GM12878 (cell line): ENCODE measurements around the gene SLC45A1. TPM values are rescaled to one million over a fixed set of nuclear protein-coding genes. Genes with fewer than 3 reads are reported as not detected.

Experiments used
- ATAC-seq: fragments of 200-7000 bp; cut with Tn5 transposase; 3 replicates; pipeline ENCODE4 v1.9.1; 2020; ENCODE audit warnings: mild to moderate bottlenecking, moderate library complexity
- BruUV-seq: library from RNA; stranded (reverse); fragments of 400-500 nt; replicated peaks from 2 replicates; lab custom pipeline; 2021; lab: Mats Ljungman, UMichigan
- CTCF ChIA-PET: fragments of 300-600 bp; sonication (Branson Sonifier 250); formaldehyde crosslinking; extraction: SDS; loops from one replicate; lab custom pipeline; 2021; ENCODE audit warnings: inconsistent platforms; lab: Yijun Ruan, JAX
- POLR2A ChIA-PET: fragments of 350-600 bp; formaldehyde crosslinking; extraction: SDS; loops from one replicate; lab custom pipeline; 2021; ENCODE audit warnings: inconsistent platforms; lab: Charles Lee
- RAD21 ChIA-PET: fragments of 300-600 bp; sonication (Branson Sonifier 250); formaldehyde crosslinking; loops from one replicate; lab custom pipeline; 2023; ENCODE audit warnings: antibody characterized with exemption; ENCODE audit not compliant: unreplicated experiment; lab: Charles Lee
- SMC1A ChIA-PET: fragments of 300-600 bp; sonication (Branson Sonifier 250); formaldehyde crosslinking; loops from one replicate; lab custom pipeline; 2023; ENCODE audit not compliant: unreplicated experiment, uncharacterized antibody; lab: Charles Lee
- DNase-seq: peaks from one replicate; pipeline ENCODE4 v3.0.0-alpha.2; 2011; ENCODE audit warnings: low read depth, low spot score
- FAIRE-seq: peaks from 3 replicates; lab custom pipeline; 2011; peaks lifted over from hg19 to GRCh38; lab: Jason Lieb, UNC
- H2AFZ ChIP-seq: 2 replicates; pipeline ENCODE4 v1.6.0; 2011; ENCODE audit warnings: low read depth, low read length, control low read depth; ENCODE audit not compliant: control insufficient read depth
- H3K27ac ChIP-seq: 2 replicates; pipeline ENCODE4 v1.5.1; 2011; ENCODE audit warnings: control low read depth; ENCODE audit not compliant: control insufficient read depth, insufficient read depth
- H3K27me3 ChIP-seq, 2 experiments: replicated peaks in 1 of 2; 2 replicates each; pipeline versions ENCODE4 v1.6.0 to v1.6.1; 2011; ENCODE audit warnings: low read length in 1 of 2; ENCODE audit not compliant: control insufficient read depth in 2 of 2, insufficient read depth in 2 of 2
- H3K36me3 ChIP-seq, 2 experiments: 2 replicates each; pipeline ENCODE4 v1.5.1; 2011; ENCODE audit warnings: low read length in 1 of 2; ENCODE audit not compliant: control insufficient read depth in 2 of 2, insufficient read depth in 2 of 2
- H3K4me1 ChIP-seq: 2 replicates; pipeline ENCODE4 v1.6.1; 2011; ENCODE audit warnings: mild to moderate bottlenecking, low read length, moderate library complexity, mixed read lengths; ENCODE audit not compliant: control insufficient read depth, insufficient read depth
- H3K4me2 ChIP-seq: 2 replicates; pipeline ENCODE4 v1.6.0; 2011; ENCODE audit warnings: control low read depth; ENCODE audit not compliant: control insufficient read depth, insufficient read depth
- H3K4me3 ChIP-seq: fragments of 200-600 bp; sonication (generic); 2 replicates; pipeline ENCODE4 v1.5.1; 2016
- H3K79me2 ChIP-seq: 2 replicates; pipeline ENCODE4 v1.6.0; 2011; ENCODE audit warnings: low read length; ENCODE audit not compliant: control insufficient read depth, insufficient read depth
- H3K9ac ChIP-seq: 2 replicates; pipeline ENCODE4 v1.8.0; 2011; ENCODE audit warnings: low read length, control low read depth, mixed read lengths; ENCODE audit not compliant: control insufficient read depth, insufficient read depth
- H3K9me3 ChIP-seq: replicated peaks from 3 replicates; pipeline ENCODE4 v1.5.1; 2011; ENCODE audit warnings: mild to moderate bottlenecking, low read length; ENCODE audit not compliant: control insufficient read depth, insufficient read depth
- H4K20me1 ChIP-seq: 2 replicates; pipeline ENCODE4 v1.6.0; 2011; ENCODE audit not compliant: control insufficient read depth, insufficient read depth
- BACH1 ChIP-seq: fragments of 450-650 bp; IDR thresholded peaks from 2 replicates; pipeline ENCODE4 v1.6.1; 2017; ENCODE audit warnings: mild to moderate bottlenecking, borderline replicate concordance
- EZH2 ChIP-seq: IDR thresholded peaks from 2 replicates; pipeline ENCODE4 v1.6.1; 2012; ENCODE audit warnings: low read depth, mild to moderate bottlenecking, control low read depth, inconsistent platforms, low read length, borderline replicate concordance; ENCODE audit not compliant: control insufficient read depth
- FOS ChIP-seq: IDR thresholded peaks from 3 replicates; pipeline ENCODE4 v1.6.1; 2011; ENCODE audit warnings: borderline replicate concordance; ENCODE audit not compliant: insufficient read length; ENCODE audit errors: extremely low read depth
- JUND ChIP-seq: IDR thresholded peaks from 2 replicates; pipeline ENCODE4 v1.6.1; 2012; ENCODE audit warnings: low read depth, mild to moderate bottlenecking, low read length, improper control_type of control experiment, moderate library complexity
- LARP7 ChIP-seq: fragments of 450-650 bp; IDR thresholded peaks from 2 replicates; pipeline ENCODE4 v1.6.1; 2017; ENCODE audit warnings: mild to moderate bottlenecking
- NBN ChIP-seq: fragments of 450-650 bp; IDR thresholded peaks from 2 replicates; pipeline ENCODE4 v1.6.1; 2016
- POLR2AphosphoS5 ChIP-seq: IDR thresholded peaks from 2 replicates; pipeline ENCODE4 v1.6.1; 2011; ENCODE audit warnings: mild to moderate bottlenecking, low read length, inconsistent platforms
- SRF ChIP-seq, 2 experiments: IDR thresholded peaks; 2 replicates each; pipeline ENCODE4 v1.6.1; 2011; ENCODE audit warnings: low read depth in 2 of 2, low read length in 2 of 2, mild to moderate bottlenecking in 1 of 2, moderate library complexity in 1 of 2
- TARDBP ChIP-seq: IDR thresholded peaks from 2 replicates; pipeline ENCODE4 v1.6.1; 2016; ENCODE audit warnings: borderline replicate concordance
- WGBS: methylation state at CpG from one replicate; pipeline ENCODE4 v1.1.6; 2016; ENCODE audit warnings: low lambda C conversion rate; ENCODE audit not compliant: insufficient replicate concordance, insufficient coverage; ENCODE audit errors: missing lambda C conversion rate; 5-methylcytosine and 5-hydroxymethylcytosine counted together
- in situ Hi-C: fragments of 300-500 bp; cut with MboI; formaldehyde crosslinking; loops from 9 replicates; pipeline ENCODE4 v1.14.3; 2018; ENCODE audit warnings: mixed read lengths
- intact Hi-C: fragments of 100-400 bp; cut with micrococcal nuclease; formaldehyde crosslinking; loops from one replicate; pipeline ENCODE4 v1.14.2; 2022; ENCODE audit not compliant: unreplicated experiment
- polyA plus RNA-seq, 11 experiments: library from polyadenylated mRNA; depleted of rRNA in 4 of 11; unstranded in 6 of 11; stranded (reverse) in 5 of 11; fragments of >200 nt; fragmentation: Nextera tagmentation in 4 of 11; fragmentation: Illumina TruSeq in 1 of 11; extraction: Ambion mirVana in 4 of 11; extraction: Trizol in 1 of 11; gene quantifications; 1 replicate in 1 of 11; 2 replicates in 10 of 11; pipeline versions ENCODE4 v1.2.1 to v1.2.3, GENCODE V29; 2011 to 2016; ENCODE audit warnings: inconsistent platforms in 2 of 11, missing spikeins in 2 of 11, low read depth in 1 of 11
- total RNA-seq, 4 experiments: library from RNA; depleted of rRNA in 3 of 4; stranded (reverse); fragments of >200 nt in 3 of 4; fragmentation: Illumina TruSeq in 1 of 4; extraction: Trizol in 1 of 4; gene quantifications; 2 replicates each; pipeline versions ENCODE4 v1.2.1 to v1.2.3, GENCODE V29; 2013 to 2021
- TF ChIP-seq, protein P1 (sequence below): fragments of 450-650 bp; conservative IDR thresholded peaks from 2 replicates; pipeline ENCODE4 v1.6.1; 2017; ENCODE audit warnings: mild to moderate bottlenecking, moderate library complexity
- TF ChIP-seq, protein P2 (sequence below): IDR thresholded peaks from 2 replicates; pipeline ENCODE4 v1.6.1; 2011; ENCODE audit warnings: mild to moderate bottlenecking, low read depth, low read length, moderate library complexity; ENCODE audit not compliant: insufficient replicate concordance

Gene SLC45A1
- total and polyA plus RNA-seq, 10 of the 15 experiments (the other 5 are each of a cell fraction or from before 2014, with no cell fraction given), result 0.07 to 0.23 (median 0.13) TPM; not detected in 6

DNA sequence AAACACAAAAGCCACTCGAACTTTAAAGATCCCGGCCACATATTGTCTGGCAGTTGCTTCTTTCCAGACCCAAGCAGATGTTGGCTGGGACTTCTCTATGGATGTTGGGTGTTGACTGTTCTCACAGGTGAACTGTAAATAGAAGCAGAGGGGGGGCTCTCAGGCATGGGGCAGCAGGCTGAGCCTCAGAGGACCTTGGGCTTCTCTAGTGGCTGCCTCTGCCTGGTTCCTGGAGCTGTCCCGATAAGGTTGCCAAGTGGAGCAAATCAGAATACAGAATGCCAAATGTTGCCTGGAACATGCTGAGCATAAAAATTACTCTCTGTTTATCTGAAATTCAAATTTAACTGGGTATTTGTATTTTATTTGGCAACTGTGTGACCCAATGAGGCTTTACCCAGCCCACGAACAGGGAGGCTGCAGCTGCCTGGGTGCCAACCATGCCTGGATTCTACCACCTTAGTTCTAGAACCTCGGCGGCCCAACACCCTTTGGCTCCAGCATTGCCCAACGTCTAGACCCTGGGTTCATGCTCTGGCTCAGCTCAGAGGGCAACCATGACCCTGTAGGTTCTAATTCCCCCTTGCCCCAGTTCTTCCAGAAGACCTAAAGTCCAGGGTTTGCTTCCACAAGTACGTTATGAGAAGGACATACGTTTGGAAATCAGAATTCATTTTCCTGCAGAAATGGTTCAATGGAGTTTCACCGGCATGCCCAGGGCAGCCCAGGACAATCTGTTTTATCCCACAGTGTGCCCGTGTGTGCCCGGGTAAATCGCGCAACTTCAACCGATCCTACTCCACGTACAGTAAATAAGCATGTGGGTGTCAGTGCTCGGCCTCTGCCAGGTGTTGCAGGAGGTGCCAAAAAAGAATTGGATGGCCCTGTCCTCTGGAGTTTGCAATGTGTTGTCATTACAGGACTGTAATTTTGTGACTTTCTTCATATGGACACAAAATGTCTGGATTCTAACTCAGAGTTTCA, 5.4 kb upstream of the SLC45A1 start:
- no peak overlapping the region for H3K27ac ChIP-seq
- H3K9ac ChIP-seq, result no peak overlapping the region
- DNase-seq (no peak), FAIRE-seq (no peak), ATAC-seq (no peak)
- no TSS peak for BruUV-seq
- TF ChIP-seq SRF (IDR thresholded peaks at IDR 0.05; ENCODE audit: low read depth in 2 of 2, low read length in 2 of 2), result no peak
- no peak for TF ChIP-seq POLR2AphosphoS5
- no peak for TF ChIP-seq EZH2
- no peak for TF ChIP-seq FOS
- no peak for TF ChIP-seq LARP7
- TF ChIP-seq, protein P1, sequence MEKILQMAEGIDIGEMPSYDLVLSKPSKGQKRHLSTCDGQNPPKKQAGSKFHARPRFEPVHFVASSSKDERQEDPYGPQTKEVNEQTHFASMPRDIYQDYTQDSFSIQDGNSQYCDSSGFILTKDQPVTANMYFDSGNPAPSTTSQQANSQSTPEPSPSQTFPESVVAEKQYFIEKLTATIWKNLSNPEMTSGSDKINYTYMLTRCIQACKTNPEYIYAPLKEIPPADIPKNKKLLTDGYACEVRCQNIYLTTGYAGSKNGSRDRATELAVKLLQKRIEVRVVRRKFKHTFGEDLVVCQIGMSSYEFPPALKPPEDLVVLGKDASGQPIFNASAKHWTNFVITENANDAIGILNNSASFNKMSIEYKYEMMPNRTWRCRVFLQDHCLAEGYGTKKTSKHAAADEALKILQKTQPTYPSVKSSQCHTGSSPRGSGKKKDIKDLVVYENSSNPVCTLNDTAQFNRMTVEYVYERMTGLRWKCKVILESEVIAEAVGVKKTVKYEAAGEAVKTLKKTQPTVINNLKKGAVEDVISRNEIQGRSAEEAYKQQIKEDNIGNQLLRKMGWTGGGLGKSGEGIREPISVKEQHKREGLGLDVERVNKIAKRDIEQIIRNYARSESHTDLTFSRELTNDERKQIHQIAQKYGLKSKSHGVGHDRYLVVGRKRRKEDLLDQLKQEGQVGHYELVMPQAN, result no peak
- no peak for TF ChIP-seq NBN
- TF ChIP-seq, protein P2, sequence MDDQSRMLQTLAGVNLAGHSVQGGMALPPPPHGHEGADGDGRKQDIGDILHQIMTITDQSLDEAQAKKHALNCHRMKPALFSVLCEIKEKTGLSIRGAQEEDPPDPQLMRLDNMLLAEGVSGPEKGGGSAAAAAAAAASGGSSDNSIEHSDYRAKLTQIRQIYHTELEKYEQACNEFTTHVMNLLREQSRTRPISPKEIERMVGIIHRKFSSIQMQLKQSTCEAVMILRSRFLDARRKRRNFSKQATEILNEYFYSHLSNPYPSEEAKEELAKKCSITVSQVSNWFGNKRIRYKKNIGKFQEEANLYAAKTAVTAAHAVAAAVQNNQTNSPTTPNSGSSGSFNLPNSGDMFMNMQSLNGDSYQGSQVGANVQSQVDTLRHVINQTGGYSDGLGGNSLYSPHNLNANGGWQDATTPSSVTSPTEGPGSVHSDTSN, result no peak
- no peak for TF ChIP-seq JUND
- no peak for TF ChIP-seq TARDBP
- TF ChIP-seq BACH1, result no peak
- POLR2A ChIA-PET, result interaction anchor here (0.6 kb wide), 1 partner anchor 334 kb away, joined by 4 read pairs; no protein-coding TSS in a partner anchor
- no peak overlapping the region for H3K4me3 ChIP-seq
- H2AFZ ChIP-seq, result no peak overlapping the region
- intact Hi-C loops, result loop anchor here (5.0 kb wide), 1 partner anchor 330 kb away; no protein-coding TSS in a partner anchor
- H3K9me3 ChIP-seq, result no peaks in the 10 kb centered on the region
- no peaks in the 10 kb centered on the region for H3K36me3 ChIP-seq
- H3K27me3 ChIP-seq, result no peaks in the 10 kb centered on the region
- in situ Hi-C loops, result loop anchor here (5.0 kb wide), 1 partner anchor 290 kb away; no protein-coding TSS in a partner anchor
- CTCF ChIA-PET, result interaction anchor here (1.6 to 7.3 kb wide), 6 partner anchors 10 to 329 kb away, joined by 6 to 161 read pairs (median 14); no protein-coding TSS in a partner anchor
- no peak overlapping the region for H3K4me2 ChIP-seq
- 71% methylated on average over 17 of the region's 17 CpGs for WGBS
- no peaks in the 10 kb centered on the region for H3K4me1 ChIP-seq
- H3K79me2 ChIP-seq, result no peaks in the 10 kb centered on the region
- SMC1A ChIA-PET, result interaction anchor here (1.4 to 3.6 kb wide), 2 partner anchors 281 to 297 kb away, joined by 5 to 47 read pairs; no protein-coding TSS in a partner anchor
- no peaks in the 10 kb centered on the region for H4K20me1 ChIP-seq
- RAD21 ChIA-PET, result interaction anchor here (6.2 kb wide), 1 partner anchor 297 kb away, joined by 96 read pairs; no protein-coding TSS in a partner anchor
